ENCODE measurements around the gene GABRD.
"Not testable (repeated sequence)": the region's sequence is repeated elsewhere in the genome, so short reads cannot be mapped to it uniquely, and the experiment has no call there.

GABRD gene

GRCh38 chr1:1973716-1974642 is 45.2 kb upstream of the GABRD start:
- TF ChIP-seq CTCF (IDR thresholded peaks at IDR 0.05; ENCODE audit: low read depth, low read length): no peak
- DNase-seq (ENCODE audit: extremely low read depth, low read depth): no peak

GRCh38 chr1:1974834-1975233 is 44.3 kb upstream of the GABRD start:
- no peak for TF ChIP-seq CTCF (IDR thresholded peaks at IDR 0.05; ENCODE audit: low read depth, low read length)
- no peak for DNase-seq (ENCODE audit: extremely low read depth, low read depth)

- TF ChIP-seq CTCF (IDR thresholded peaks at IDR 0.05; ENCODE audit: low read depth, low read length): no peak
Observed at GRCh38 chr1:1975535-1975934, 43.6 kb upstream of the GABRD start.

GRCh38 chr1:1976031-1976430 is 43.1 kb upstream of the GABRD start:
- no peak for TF ChIP-seq CTCF (IDR thresholded peaks at IDR 0.05; ENCODE audit: low read depth, low read length)

More at GRCh38 chr1:1975535-1975934, 43.6 kb upstream of the GABRD start:
- no peak for DNase-seq (ENCODE audit: extremely low read depth, low read depth)

GRCh38 chr1:1978108-1978507 is 41.0 kb upstream of the GABRD start:
- no peak for DNase-seq (ENCODE audit: extremely low read depth, low read depth)
- TF ChIP-seq CTCF (IDR thresholded peaks at IDR 0.05; ENCODE audit: low read depth, low read length): no peak

More at GRCh38 chr1:1976031-1976430, 43.1 kb upstream of the GABRD start:
- no peak for DNase-seq (ENCODE audit: extremely low read depth, low read depth)

- DNase-seq (ENCODE audit: extremely low read depth, low read depth): not testable (repeated sequence)
Observed at GRCh38 chr1:1978690-1979481, 40.3 kb upstream of the GABRD start.

- no peak for TF ChIP-seq CTCF (IDR thresholded peaks at IDR 0.05; ENCODE audit: low read depth, low read length)
- no peak for DNase-seq (ENCODE audit: extremely low read depth, low read depth)
Observed at GRCh38 chr1:1979482-1980165, 39.5 kb upstream of the GABRD start.
